ENCODE results near the gene CLDN3.
"Not testable (repeated sequence)": the region's sequence is repeated elsewhere in the genome, so short reads cannot be mapped to it uniquely, and the experiment has no call there.

CLDN3 gene, protein sequence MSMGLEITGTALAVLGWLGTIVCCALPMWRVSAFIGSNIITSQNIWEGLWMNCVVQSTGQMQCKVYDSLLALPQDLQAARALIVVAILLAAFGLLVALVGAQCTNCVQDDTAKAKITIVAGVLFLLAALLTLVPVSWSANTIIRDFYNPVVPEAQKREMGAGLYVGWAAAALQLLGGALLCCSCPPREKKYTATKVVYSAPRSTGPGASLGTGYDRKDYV

DNA sequence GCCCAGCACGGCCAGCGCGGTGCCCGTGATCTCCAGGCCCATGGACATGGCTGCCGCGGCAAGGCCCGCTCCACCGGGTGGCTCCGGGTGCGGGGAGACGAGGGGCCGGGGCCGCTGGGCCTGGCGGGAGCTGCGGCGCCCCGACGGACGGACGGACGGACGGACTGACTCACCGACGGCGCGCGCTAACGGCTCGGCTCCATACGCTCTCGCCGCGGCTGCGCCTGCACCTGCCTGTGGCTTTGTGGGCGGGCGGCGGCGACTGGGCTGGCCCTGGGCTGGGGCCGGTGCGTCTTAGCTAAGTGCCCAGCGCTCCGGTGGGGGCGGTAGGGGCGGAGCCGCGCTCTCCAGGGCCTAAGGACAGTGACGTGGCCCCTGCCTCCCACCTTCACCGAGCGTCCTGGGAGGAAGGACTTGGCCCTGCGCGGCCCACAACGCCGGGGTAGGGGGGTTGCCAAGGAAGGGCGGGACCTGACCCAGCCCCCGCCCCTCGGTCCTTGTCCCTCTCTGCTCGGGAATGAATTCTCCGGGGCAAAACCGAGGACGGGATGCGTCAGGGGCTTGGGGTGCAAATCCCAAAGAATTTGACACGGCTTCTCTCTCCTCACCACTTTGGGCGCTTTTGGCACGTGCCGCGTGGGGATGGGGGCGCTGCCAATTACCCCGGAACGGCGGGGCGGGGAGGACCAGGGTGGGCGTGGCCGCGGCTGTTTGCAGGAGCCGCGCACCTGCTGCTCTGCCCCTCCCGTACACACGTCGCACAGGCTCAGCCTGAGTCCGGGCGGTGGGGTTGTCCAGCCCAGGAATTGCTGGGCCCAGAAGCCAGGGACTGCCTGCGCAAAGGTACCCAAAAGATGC, at the start of gene CLDN3:
TSS of gene CLDN3 (minus strand) at position 269 of the 858 bp plus-strand sequence. CDS start at position 48, 221 bp downstream.
- DNase-seq (ENCODE audit: low spot score), result no peak

GRCh38 chr7:73817121-73817520, 47.1 kb upstream of the CLDN3 start:
- no peak for DNase-seq (ENCODE audit: low spot score)

DNA sequence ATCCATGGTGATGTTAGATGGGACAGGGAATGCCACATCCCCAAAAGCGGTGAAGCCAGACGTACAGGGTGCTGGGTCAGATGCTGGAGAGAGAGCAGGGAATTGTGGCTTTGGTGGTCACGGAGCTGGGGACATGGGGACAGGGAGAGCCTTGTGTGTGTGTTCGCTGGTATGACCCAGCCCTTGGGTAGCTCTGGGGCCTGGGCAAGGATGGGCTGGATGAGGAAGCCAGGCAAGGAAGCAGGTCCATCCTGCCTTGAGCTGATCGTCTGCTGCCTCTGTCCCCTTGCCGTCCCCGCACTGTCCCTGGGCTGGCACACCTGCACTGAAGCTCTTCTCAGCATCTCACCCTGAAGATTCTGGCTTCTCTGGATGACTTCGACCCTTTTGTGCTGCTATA, 45.4 kb upstream of the CLDN3 start:
- no peak for DNase-seq (ENCODE audit: low spot score)

DNA sequence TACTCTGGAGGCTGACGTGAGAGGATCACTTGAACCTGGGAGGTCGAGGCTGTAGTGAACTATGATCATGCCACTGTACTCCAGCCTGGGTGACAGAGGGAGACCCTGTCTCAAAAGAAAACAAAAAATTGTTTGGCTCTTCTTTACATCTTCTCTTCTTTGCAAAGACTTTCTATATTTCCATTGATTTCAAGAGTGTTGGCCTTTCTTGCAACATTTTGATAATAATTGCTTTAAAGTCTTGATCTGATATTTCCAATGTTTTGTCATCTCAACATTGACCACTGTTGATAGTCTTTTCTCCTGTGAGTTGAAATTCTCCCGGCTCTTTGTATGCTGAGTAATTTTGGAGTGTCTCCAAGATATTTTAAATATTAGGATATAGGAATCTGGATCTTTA, 42.9 kb upstream of the CLDN3 start:
- DNase-seq (ENCODE audit: low spot score), result no peak

DNA sequence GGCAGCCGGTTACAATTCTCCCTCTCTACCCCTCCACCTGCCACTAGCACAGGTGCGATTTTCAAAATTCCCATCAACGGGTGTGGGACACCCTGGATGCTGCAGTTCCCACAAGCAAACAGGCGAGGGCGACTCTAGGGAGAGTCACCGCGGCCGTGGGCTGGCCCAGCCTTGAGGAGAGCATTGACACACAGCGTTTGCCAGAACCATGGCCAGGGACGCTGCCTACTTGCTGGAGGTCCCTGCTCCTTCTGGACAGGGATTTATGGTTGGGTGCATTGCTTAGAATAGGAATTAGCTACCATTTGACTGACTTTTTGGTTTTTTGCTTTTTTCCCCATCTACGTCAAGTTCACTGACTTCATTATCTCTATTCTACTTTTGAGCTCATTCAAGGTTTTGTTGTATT, 41.7 kb upstream of the CLDN3 start:
- DNase-seq (ENCODE audit: low spot score), result no peak

DNA sequence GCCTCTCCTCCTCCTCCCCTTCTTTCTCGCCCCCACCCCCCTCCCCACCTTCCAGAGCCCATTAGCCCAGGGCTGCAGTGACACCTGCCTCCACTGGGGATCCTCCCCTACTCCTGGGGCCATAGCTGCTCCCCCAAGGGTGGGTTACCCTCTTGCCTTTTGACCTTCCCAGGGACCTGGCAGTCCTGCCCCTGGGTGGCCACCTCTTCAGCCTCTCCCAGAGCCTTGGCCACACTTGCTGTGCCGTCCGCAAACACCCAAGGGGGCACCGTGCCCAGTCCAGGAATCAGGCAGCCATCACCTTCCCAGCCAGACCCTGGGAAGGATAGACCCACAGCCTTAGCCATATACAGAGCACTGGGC, 40.9 kb upstream of the CLDN3 start:
- DNase-seq (ENCODE audit: low spot score), result no peak

DNA sequence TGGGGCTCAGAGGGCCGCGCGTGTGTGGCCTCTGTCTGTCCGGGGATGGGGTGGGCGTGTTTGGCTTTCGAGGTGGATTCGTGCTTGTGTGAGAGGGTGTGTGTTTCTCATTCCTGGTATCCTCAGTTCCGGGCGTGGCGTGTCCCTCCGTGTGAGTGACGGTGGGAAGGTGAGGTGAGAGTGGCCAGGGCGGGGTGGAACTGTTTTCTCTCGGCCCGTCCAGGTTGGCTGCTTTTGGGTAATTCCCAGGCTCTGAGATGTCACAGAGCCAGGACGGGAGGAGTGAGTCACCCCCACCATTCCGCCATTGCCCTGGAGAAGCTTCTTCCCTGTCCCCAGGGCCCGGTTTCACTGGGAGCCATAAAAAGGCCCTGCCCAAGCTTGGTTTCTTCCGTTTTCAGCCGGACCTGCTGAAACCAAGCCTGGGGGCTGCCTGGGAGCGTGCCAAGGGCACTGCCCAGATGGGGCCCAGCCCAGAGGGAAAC, 39.4 kb upstream of the CLDN3 start:
- DNase-seq (ENCODE audit: low spot score), result no peak

DNA sequence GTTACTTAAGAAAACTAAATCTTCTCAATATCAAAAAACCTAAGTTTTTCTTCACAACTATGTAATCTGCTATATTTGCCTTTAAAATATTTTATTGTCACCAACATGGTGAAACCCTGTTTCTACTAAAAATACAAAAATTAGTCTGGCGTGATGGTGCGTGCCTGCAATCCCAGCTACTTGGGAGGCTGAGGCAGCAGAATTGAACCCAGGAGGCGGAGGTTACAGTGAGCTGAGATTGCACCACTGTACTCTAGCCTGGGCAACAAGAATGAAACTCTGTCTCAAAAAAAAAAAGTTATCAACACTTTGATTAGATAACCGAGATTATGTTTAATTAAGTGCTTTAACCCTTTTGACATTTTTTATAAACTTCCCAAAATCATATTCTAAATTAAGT, 32.4 kb upstream of the CLDN3 start:
- DNase-seq (ENCODE audit: low spot score), result no peak

DNA sequence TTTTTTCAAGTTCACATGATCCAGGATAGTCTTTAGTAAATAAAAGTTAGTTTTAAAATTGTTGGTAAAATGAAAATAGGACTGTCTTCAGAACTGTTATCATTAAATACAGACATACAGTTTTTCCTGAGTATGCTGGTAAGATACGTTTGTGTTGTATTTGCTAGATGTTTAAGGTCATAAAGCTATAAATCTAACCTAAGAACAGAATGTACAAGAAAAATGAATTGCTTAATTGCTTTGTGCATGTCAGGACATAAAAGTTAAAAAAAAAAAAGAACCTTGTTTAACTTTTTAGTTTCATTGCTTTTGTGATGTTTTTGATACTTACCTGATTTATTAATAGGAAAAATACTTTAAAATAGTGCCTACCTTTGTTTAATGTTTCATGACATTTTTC, 31.5 kb upstream of the CLDN3 start:
- no peak for DNase-seq (ENCODE audit: low spot score)

DNA sequence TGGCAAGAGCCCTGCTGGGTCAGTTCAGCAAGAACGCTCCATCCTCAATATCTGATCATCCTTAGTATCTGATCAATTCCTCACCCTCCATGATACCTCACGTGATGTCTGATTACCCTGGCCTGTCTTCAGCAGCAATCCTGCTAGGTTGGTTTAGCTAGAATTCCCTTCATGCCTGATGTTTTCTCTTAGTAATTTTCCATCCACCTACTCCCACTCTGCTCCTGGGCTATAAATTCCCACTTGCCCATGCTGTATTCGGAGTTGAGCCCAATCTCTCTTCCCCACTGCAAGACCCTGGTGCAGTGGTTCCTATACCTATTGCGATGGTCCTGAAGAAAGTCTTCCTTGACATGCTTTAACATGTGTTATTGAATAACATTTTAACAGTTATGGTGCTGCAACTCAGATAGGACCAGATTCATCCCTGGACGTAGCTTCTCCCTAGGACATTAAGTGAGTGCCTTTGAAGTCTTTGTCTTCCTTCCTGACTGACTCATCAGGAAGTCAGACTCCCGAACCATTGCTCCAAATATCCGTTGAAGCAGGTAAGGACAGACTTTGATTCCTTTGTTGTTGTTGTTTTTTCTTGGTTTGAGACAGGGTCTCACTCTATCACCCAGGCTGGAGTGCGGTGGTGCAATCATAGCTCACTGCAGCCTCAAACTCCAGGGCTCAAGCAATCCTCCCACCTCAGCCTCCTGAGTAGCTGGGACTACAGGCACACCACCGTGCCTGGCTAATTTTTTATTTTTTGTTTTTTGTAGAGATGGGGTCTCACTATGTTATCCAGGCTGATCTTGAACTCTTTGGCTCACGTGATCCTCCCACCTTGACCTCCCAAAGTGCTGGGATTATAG, 29.4 kb upstream of the CLDN3 start:
- DNase-seq (ENCODE audit: low spot score), result no peak

- not testable (repeated sequence) for DNase-seq (ENCODE audit: low spot score)
Measured at GRCh38 chr7:73797176-73797575, 27.1 kb upstream of the CLDN3 start.

DNA sequence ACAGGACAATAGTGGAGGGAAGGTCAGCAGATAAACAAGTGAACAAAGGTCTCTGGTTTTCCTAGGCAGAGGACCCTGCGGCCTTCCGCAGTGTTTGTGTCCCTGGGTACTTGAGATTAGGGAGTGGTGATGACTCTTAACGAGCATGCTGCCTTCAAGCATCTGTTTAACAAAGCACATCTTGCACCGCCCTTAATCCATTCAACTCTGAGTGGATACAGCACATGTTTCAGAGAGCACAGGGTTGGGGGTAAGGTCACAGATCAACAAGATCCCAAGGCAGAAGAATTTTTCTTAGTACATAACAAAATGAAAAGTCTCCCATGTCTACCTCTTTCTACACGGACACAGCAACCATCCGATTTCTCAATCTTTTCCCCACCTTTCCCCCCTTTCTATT, 26.6 kb upstream of the CLDN3 start:
- not testable (repeated sequence) for DNase-seq (ENCODE audit: low spot score)

- not testable (repeated sequence) for DNase-seq (ENCODE audit: low spot score)
Measured at GRCh38 chr7:73795188-73795587, 25.1 kb upstream of the CLDN3 start.

DNA sequence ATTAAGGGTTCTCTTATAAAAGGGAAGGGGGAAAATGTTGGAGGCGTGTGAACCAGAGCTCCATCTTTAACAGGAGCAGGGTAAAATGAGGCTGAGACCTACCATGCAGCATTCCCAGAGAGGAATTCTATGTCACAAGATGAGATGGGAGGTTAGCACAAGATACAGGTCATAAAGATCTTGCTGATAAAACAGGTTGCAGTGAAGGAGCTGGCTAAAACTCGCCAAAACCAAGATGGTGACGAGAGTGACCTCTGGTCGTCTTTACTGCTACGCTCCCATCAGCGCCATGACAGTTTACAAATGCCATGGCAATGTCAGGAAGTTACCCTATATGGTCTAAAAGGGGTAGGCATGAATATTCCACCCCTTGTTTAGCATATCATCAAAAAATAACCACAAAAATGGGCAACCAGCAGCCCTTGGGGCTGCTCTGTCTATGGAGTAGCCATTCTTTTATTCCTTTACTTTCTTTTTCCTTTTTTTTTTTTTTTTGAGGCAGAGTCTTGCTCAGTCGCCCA, 21.2 kb upstream of the CLDN3 start:
- DNase-seq (ENCODE audit: low spot score), result not testable (repeated sequence)

GRCh38 chr7:73789051-73789450, 19.0 kb upstream of the CLDN3 start:
- DNase-seq (ENCODE audit: low spot score), result no peak

- not testable (repeated sequence) for DNase-seq (ENCODE audit: low spot score)
Measured at GRCh38 chr7:73787786-73788048, 17.6 kb upstream of the CLDN3 start.

DNA sequence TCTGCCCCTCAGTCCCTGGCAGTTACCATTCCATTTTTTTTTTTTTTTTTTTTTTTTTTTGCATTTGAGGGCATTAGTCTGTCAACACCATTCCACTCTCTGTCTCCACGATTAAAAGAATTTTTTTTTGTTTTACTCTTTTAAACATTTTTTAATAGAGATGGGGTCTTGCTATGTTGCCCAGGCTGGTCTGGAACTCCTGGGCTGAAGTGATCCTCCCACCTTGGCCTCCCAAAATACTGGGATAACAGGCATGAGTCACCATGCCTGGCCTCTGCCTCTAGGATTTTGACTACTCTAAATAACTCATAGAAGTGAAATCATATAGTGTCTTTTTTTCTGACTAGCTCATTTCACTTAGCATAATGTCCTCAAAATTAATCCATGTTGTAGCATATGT, 16.5 kb upstream of the CLDN3 start:
- no peak for DNase-seq (ENCODE audit: low spot score)

DNA sequence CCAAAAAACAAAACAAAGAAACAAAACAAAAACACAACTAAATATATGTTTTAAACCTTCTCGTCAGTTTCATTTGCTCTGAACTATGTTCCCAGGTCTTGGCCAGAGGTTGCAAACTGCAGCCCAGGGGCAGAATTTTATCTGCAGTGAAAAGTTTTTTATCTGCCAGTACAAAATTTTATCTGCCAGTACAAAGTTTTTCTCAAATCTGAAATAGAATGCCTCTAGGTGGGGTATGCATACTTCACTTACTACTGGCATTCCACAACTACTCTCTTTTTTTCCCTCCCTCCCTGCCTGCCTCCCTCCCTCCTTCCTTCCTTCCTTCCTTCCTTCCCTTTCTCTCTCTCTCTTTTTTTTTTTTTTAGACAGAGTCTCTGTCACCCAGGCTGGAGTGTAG, 9.4 kb upstream of the CLDN3 start:
- DNase-seq (ENCODE audit: low spot score), result no peak

DNA sequence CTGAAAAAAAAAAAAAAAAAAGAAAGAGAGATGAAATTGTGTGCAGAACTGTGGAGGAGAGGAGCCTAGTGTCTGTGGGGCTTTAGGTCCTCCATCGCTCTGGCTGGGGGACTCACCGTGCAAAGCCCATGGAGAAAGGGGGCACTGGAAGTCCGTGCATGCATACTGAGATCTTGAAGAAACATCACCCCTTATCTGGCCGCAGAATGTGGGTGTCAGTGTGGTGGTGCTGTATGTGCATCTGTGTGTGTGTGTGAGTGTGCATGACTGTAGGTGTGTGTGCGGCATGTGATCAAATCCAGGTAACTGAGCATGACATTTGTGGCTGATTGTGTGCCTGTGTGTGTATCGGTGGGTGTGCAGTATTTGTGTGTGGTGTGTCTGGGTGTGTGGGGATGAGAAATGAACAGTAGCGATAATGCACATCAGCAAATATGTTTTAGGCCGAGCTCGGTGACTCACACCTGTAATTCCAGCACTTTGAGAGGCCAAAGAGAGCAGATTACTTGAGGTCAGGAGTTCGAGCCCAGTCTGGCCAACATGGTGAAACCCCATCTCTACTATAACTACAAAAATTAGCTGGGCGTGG, 8.8 kb upstream of the CLDN3 start:
- no peak for DNase-seq (ENCODE audit: low spot score)

- DNase-seq (ENCODE audit: low spot score), result no peak
Measured at GRCh38 chr7:73774923-73775322, 4.9 kb upstream of the CLDN3 start.

DNA sequence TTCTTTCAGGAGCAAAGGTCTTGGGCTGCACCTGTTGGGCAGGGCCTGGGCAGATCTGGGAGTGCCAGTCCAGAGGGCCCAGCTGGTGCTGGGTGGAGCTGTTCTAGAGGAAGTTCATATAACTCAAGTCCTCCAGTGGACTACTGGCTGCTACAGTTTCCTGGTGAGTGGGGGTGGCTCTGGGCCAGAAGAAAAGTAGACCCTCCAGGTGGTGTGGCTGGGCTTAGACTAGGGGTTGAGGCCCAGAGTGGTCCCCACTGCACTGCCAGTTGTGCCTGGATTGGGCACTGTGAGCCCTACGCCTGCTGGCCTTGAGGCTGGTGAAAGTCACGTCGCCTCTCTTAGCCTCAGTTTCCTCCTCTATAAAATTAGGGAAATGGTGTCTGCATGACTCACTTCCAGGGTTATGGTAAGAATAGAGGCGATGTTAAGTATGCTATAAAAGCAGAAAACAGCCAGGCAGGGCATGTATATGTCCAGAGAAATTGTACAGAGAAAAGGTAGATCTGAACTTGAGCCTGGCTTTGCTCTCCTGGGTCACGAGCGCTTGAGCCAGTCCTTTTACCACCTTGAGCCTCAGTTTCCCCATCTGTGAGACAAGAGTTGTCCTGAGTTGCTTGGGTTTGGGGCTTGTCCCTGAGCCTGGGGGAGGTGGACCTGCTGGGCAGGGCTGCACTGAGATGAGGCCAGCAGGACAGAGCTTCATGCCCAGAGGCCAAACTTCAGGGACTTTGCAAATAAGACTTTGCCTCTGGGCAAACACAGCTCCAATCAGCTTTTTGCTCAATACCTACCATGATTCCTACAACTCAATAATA, 3.8 kb upstream of the CLDN3 start:
- DNase-seq (ENCODE audit: low spot score), result no peak

Data from putamen (tissue), 1 donor.